ENCODE measurements around the gene EPHB2.

DNA sequence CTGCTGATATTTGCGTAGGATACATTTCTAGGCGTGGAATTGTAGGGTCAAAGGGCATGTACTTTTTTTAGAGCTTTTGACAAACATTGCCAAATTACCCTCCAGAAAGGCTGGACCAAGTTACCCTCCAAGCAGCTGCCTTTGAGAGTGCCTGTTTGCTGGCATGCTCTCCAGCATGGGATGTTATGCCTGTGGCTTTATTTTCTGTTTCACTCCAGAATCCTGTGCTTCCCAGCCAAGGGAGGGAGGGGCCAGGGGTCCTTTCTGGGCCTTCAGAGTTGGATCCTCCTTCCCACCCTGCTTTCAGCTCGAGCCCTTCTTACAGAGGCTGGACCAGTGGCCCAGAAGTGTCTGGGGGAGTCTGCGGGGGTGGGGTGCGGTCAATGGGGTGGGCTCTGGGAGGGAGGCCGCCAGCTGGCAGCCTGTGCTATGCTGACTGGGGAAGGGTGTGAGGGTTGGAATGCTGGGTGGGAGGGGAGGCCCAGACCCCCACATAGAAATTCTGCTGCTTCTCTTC, 81.2 kb downstream of the EPHB2 start:
- TF ChIP-seq, protein P1, sequence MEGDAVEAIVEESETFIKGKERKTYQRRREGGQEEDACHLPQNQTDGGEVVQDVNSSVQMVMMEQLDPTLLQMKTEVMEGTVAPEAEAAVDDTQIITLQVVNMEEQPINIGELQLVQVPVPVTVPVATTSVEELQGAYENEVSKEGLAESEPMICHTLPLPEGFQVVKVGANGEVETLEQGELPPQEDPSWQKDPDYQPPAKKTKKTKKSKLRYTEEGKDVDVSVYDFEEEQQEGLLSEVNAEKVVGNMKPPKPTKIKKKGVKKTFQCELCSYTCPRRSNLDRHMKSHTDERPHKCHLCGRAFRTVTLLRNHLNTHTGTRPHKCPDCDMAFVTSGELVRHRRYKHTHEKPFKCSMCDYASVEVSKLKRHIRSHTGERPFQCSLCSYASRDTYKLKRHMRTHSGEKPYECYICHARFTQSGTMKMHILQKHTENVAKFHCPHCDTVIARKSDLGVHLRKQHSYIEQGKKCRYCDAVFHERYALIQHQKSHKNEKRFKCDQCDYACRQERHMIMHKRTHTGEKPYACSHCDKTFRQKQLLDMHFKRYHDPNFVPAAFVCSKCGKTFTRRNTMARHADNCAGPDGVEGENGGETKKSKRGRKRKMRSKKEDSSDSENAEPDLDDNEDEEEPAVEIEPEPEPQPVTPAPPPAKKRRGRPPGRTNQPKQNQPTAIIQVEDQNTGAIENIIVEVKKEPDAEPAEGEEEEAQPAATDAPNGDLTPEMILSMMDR (IDR thresholded peaks at IDR 0.05): no peak
- no peak for TF ChIP-seq POLR2A (IDR thresholded peaks at IDR 0.05)

All from testis (tissue), 2 donors.